CD4-positive, alpha-beta memory T cell (primary cell): ENCODE results near the gene SMYD3. TPM values are rescaled to one million over a fixed set of nuclear protein-coding genes. Genes with fewer than 3 reads are reported as not detected.

Experiments used
- CTCF ChIA-PET: fragments of 350-600 bp; sonication (Branson Sonifier 250); formaldehyde crosslinking; loops from one replicate; lab custom pipeline; 2021; ENCODE audit warnings: inconsistent platforms; ENCODE audit not compliant: partially characterized antibody; lab: Charles Lee
- POLR2A ChIA-PET: fragments of 350-600 bp; sonication (Branson Sonifier 250); formaldehyde crosslinking; loops from one replicate; lab custom pipeline; 2021; ENCODE audit not compliant: partially characterized antibody; lab: Charles Lee
- DNase-seq, 5 donors: peaks; one replicate each; pipeline versions ENCODE4 v3.0.0 to v3.0.0-alpha.2; 2020 to 2022; ENCODE audit warnings: mixed read lengths in 1 of 5
- H3K27ac ChIP-seq: one replicate; pipeline ENCODE4 v1.7.0; 2013; ENCODE audit warnings: low read depth, low read length
- H3K27me3 ChIP-seq: 2 replicates; pipeline ENCODE4 v1.7.0; 2013; ENCODE audit warnings: mild to moderate bottlenecking, low read length, moderate library complexity; ENCODE audit not compliant: insufficient read depth
- H3K36me3 ChIP-seq: 2 replicates; pipeline ENCODE4 v1.7.0; 2013; ENCODE audit warnings: mild to moderate bottlenecking, low read length, moderate library complexity; ENCODE audit not compliant: insufficient read depth
- H3K4me1 ChIP-seq: 2 replicates; pipeline ENCODE4 v1.7.0; 2013; ENCODE audit warnings: mild to moderate bottlenecking, low read length, moderate library complexity; ENCODE audit not compliant: insufficient read depth
- H3K4me3 ChIP-seq, 2 donors: one replicate each; pipeline ENCODE4 v1.7.0; 2013; ENCODE audit warnings: low read length in 2 of 2, mild to moderate bottlenecking in 1 of 2
- H3K9me3 ChIP-seq, 2 donors: one replicate each; pipeline ENCODE4 v1.7.0; 2013; ENCODE audit warnings: low read length in 2 of 2, control low read depth in 1 of 2; ENCODE audit not compliant: control insufficient read depth in 1 of 2
- H3K27ac Mint-ChIP-seq, 7 donors: one replicate each; pipeline ENCODE4 v1.8.0; 2020 to 2021; ENCODE audit warnings: mixed read lengths in 7 of 7, mild to moderate bottlenecking in 6 of 7, inconsistent platforms in 3 of 7, moderate library complexity in 3 of 7
- H3K27me3 Mint-ChIP-seq, 2 donors: one replicate each; pipeline ENCODE4 v1.8.0; 2020 to 2021; ENCODE audit warnings: mixed read lengths in 2 of 2
- H3K36me3 Mint-ChIP-seq, 2 donors: one replicate each; pipeline ENCODE4 v1.8.0; 2020 to 2021; ENCODE audit warnings: mixed read lengths in 2 of 2, inconsistent platforms in 1 of 2, mild to moderate bottlenecking in 1 of 2
- H3K4me1 Mint-ChIP-seq, 4 donors: one replicate each; pipeline ENCODE4 v1.8.0; 2020 to 2021; ENCODE audit warnings: mixed read lengths in 4 of 4, mild to moderate bottlenecking in 1 of 4
- H3K4me3 Mint-ChIP-seq, 8 donors: one replicate each; pipeline ENCODE4 v1.8.0; 2020 to 2021; ENCODE audit warnings: mixed read lengths in 8 of 8, mild to moderate bottlenecking in 7 of 8, moderate library complexity in 6 of 8, inconsistent platforms in 3 of 8
- H3K9me3 Mint-ChIP-seq, 8 donors: one replicate each; pipeline ENCODE4 v1.8.0; 2020 to 2021; ENCODE audit warnings: mixed read lengths in 8 of 8, mild to moderate bottlenecking in 5 of 8, inconsistent platforms in 3 of 8, moderate library complexity in 1 of 8
- intact Hi-C: fragments of 100-400 bp; cut with micrococcal nuclease; formaldehyde crosslinking; loops from one replicate; pipeline ENCODE4 v1.15.1; 2023
- polyA plus RNA-seq, 2 donors: library from polyadenylated mRNA; unstranded; fragments of 300-500 nt; fragmentation: Illumina TruSeq; gene quantifications; one replicate each; pipeline ENCODE4 v1.2.3, GENCODE V29; 2021
- total RNA-seq, 2 experiments: library from RNA; stranded (reverse); gene quantifications; one replicate each; pipeline ENCODE4 v1.2.3, GENCODE V29; 2021

The SMYD3 gene
- total and polyA plus RNA-seq, 4 experiments from 2014 or later: 19.5 to 28.9 (median 22.9) TPM

GRCh38 chr1:246281195-246281594 is 225.9 kb downstream of the SMYD3 start:
- H3K9me3 Mint-ChIP-seq: no peaks in the 10 kb centered on the region
- H3K4me3 Mint-ChIP-seq: no peak overlapping the region
- Histone ChIP-seq H3K27ac (no peak overlapping the region), H3K4me3 (no peak overlapping the region), H3K27me3 (no peaks in the 10 kb centered on the region), H3K4me1 (no peaks in the 10 kb centered on the region), H3K9me3 (no peaks in the 10 kb centered on the region), H3K36me3 (peaks cover 3% of the 10 kb centered on the region)
- ChIA-PET CTCF (no interaction called here), POLR2A (no interaction called here)
- no peak overlapping the region for H3K27ac Mint-ChIP-seq
- peaks cover 0 to 3% (median 1%) of the 10 kb centered on the region in 4 donors for H3K4me1 Mint-ChIP-seq
- intact Hi-C loops: no loop called here
- no peak for DNase-seq
- peaks cover 15 to 45% of the 10 kb centered on the region in 2 donors for H3K36me3 Mint-ChIP-seq
- no peaks in the 10 kb centered on the region for H3K27me3 Mint-ChIP-seq

- H3K4me3 ChIP-seq: no peak overlapping the region
- ChIA-PET CTCF (interaction anchor here (0.8 to 1.1 kb wide), 2 partner anchors 270 to 392 kb away, joined by 3 read pairs; no protein-coding TSS in a partner anchor), POLR2A (no interaction called here)
- no peak for DNase-seq
- no peaks in the 10 kb centered on the region for H3K9me3 ChIP-seq
- Mint-ChIP-seq H3K36me3 (peaks cover 15 to 39% of the 10 kb centered on the region in 2 donors), H3K9me3 (no peaks in the 10 kb centered on the region), H3K4me1 (peaks cover 0 to 3% (median 1%) of the 10 kb centered on the region in 4 donors), H3K4me3 (no peak overlapping the region), H3K27me3 (no peaks in the 10 kb centered on the region), H3K27ac (no peak overlapping the region)
- no peaks in the 10 kb centered on the region for H3K27me3 ChIP-seq
- no peaks in the 10 kb centered on the region for H3K4me1 ChIP-seq
- intact Hi-C loops: no loop called here
- peaks cover 3% of the 10 kb centered on the region for H3K36me3 ChIP-seq
- no peak overlapping the region for H3K27ac ChIP-seq
Measured at GRCh38 chr1:246280551-246280950, 226.5 kb downstream of the SMYD3 start.

DNA sequence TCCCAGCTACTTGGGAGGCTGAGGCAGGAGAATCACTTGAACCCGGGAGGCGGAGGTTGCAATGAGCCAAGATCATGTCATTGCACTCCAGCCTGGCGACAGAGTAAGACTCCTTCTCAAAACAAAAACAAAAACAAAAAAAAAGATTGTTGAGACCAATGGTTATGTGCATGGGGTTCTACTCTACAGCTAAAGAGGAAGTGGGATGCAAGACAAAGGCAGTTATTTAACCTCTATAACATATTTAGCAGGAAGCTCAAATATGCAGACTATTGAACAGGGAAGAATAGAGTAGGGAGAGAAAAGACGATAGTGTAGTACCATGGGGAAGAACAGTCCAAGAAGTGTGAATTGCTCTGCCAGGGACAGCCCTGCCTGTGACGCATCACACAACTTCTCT is 227.7 kb downstream of the SMYD3 start:
- CTCF ChIA-PET: interaction anchor here (1.1 to 1.4 kb wide), 2 partner anchors 11 to 268 kb away, joined by 3 read pairs; no protein-coding TSS in a partner anchor
- Mint-ChIP-seq H3K36me3 (peaks cover 15 to 36% of the 10 kb centered on the region in 2 donors), H3K27ac (no peak overlapping the region), H3K4me1 (peaks cover 0 to 3% (median 1%) of the 10 kb centered on the region in 4 donors), H3K27me3 (no peaks in the 10 kb centered on the region), H3K9me3 (no peaks in the 10 kb centered on the region), H3K4me3 (no peak overlapping the region)
- no peaks in the 10 kb centered on the region for H3K9me3 ChIP-seq
- POLR2A ChIA-PET: no interaction called here
- H3K4me1 ChIP-seq: no peaks in the 10 kb centered on the region
- H3K27me3 ChIP-seq: no peaks in the 10 kb centered on the region
- H3K4me3 ChIP-seq: no peak overlapping the region
- peaks cover 3% of the 10 kb centered on the region for H3K36me3 ChIP-seq
- DNase-seq: no peak
- no peak overlapping the region for H3K27ac ChIP-seq
- intact Hi-C loops: no loop called here

GRCh38 chr1:246278371-246278770 is 228.7 kb downstream of the SMYD3 start:
- no peak overlapping the region for H3K27ac Mint-ChIP-seq
- Histone ChIP-seq H3K9me3 (no peaks in the 10 kb centered on the region), H3K36me3 (peaks cover 3% of the 10 kb centered on the region), H3K27ac (no peak overlapping the region), H3K27me3 (no peaks in the 10 kb centered on the region), H3K4me3 (no peak overlapping the region), H3K4me1 (no peaks in the 10 kb centered on the region)
- no peak for DNase-seq
- H3K4me3 Mint-ChIP-seq: no peak overlapping the region
- H3K27me3 Mint-ChIP-seq: no peaks in the 10 kb centered on the region
- POLR2A ChIA-PET: interaction anchor here (0.6 kb wide), 1 partner anchor 14 kb away, joined by 3 read pairs; no protein-coding TSS in a partner anchor
- CTCF ChIA-PET: interaction anchor here (1.4 kb wide), 1 partner anchor 12 kb away, joined by 3 read pairs; no protein-coding TSS in a partner anchor
- H3K36me3 Mint-ChIP-seq: peaks cover 18 to 38% of the 10 kb centered on the region in 2 donors
- intact Hi-C loops: no loop called here
- peaks cover 0 to 3% (median 1%) of the 10 kb centered on the region in 4 donors for H3K4me1 Mint-ChIP-seq
- peaks cover 0 to 4% (median 0%) of the 10 kb centered on the region in 8 donors for H3K9me3 Mint-ChIP-seq

- H3K36me3 Mint-ChIP-seq: peaks cover 4 to 36% of the 10 kb centered on the region in 2 donors
- DNase-seq: no peak
- H3K4me3 Mint-ChIP-seq: no peak overlapping the region
- H3K4me1 ChIP-seq: no peaks in the 10 kb centered on the region
- H3K27me3 ChIP-seq: no peaks in the 10 kb centered on the region
- H3K27me3 Mint-ChIP-seq: no peaks in the 10 kb centered on the region
- peaks cover 0 to 3% (median 1%) of the 10 kb centered on the region in 4 donors for H3K4me1 Mint-ChIP-seq
- no peak overlapping the region for H3K4me3 ChIP-seq
- POLR2A ChIA-PET: no interaction called here
- H3K36me3 ChIP-seq: peaks cover 3% of the 10 kb centered on the region
- CTCF ChIA-PET: no interaction called here
- no peak overlapping the region for H3K27ac ChIP-seq
- intact Hi-C loops: no loop called here
- peaks cover 0 to 8% (median 0%) of the 10 kb centered on the region in 8 donors for H3K9me3 Mint-ChIP-seq
- H3K9me3 ChIP-seq: no peaks in the 10 kb centered on the region
- no peak overlapping the region for H3K27ac Mint-ChIP-seq
Measured at GRCh38 chr1:246275036-246275435, 232.0 kb downstream of the SMYD3 start.

DNA sequence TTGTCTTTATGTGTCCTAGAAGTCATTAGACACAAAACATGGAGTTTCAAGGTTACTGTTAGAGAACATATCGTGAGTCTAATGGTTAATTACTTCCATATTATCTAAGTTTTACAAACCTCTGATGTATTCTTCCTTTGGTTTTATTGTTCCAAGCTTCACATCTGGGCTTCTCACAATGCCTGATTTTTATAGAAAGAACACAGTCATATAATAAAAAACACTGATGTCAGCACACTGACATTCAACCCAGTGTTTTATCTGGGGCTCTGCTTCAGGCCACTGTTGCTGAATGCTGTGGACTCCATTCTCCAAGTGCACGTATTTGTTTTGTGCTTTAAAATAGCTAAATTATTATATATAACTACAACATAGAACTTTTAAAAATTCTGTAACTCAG is 232.9 kb downstream of the SMYD3 start:
- Histone ChIP-seq H3K4me3 (no peak overlapping the region), H3K27me3 (no peaks in the 10 kb centered on the region), H3K9me3 (no peaks in the 10 kb centered on the region), H3K4me1 (no peaks in the 10 kb centered on the region), H3K36me3 (no peaks in the 10 kb centered on the region), H3K27ac (no peak overlapping the region)
- Mint-ChIP-seq H3K27me3 (no peaks in the 10 kb centered on the region), H3K27ac (no peak overlapping the region), H3K4me1 (peaks cover 0 to 2% (median under 1%) of the 10 kb centered on the region in 4 donors), H3K36me3 (peaks cover 4 to 29% of the 10 kb centered on the region in 2 donors), H3K4me3 (no peak overlapping the region), H3K9me3 (peaks cover 0 to 8% (median under 1%) of the 10 kb centered on the region in 8 donors)
- no peak for DNase-seq
- intact Hi-C loops: no loop called here
- ChIA-PET POLR2A (no interaction called here), CTCF (no interaction called here)

DNA sequence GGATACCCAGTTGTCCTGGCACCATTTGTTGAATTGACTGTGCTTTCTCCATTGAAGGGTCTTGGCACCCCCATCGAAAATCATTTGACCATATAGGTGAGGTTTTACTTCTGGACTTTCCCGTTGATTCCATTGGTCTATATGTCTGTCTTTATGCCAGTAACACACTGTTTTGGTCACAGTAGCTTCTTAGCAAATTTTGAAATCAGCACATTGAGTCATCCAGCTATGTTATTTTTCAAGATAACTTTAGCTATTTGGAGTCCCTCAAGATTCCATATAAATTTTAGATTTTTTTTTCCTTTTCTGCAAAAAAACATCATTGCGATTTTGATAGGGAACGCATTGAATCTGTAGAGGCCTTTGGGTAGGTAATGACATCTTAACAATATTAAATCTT is 235.6 kb downstream of the SMYD3 start:
- ChIA-PET CTCF (no interaction called here), POLR2A (no interaction called here)
- H3K9me3 ChIP-seq: no peaks in the 10 kb centered on the region
- peaks cover 0 to 8% (median 1%) of the 10 kb centered on the region in 8 donors for H3K9me3 Mint-ChIP-seq
- no peaks in the 10 kb centered on the region for H3K27me3 ChIP-seq
- intact Hi-C loops: no loop called here
- no peak overlapping the region for H3K27ac ChIP-seq
- H3K27ac Mint-ChIP-seq: no peak overlapping the region
- no peak for DNase-seq
- H3K27me3 Mint-ChIP-seq: no peaks in the 10 kb centered on the region
- no peaks in the 10 kb centered on the region for H3K36me3 ChIP-seq
- no peak overlapping the region for H3K4me3 ChIP-seq
- no peak overlapping the region for H3K4me3 Mint-ChIP-seq
- H3K36me3 Mint-ChIP-seq: peaks cover 4 to 39% of the 10 kb centered on the region in 2 donors
- no peaks in the 10 kb centered on the region for H3K4me1 ChIP-seq
- H3K4me1 Mint-ChIP-seq: no peaks in the 10 kb centered on the region
